ENCODE measurements around the gene CHCHD10.

DNA sequence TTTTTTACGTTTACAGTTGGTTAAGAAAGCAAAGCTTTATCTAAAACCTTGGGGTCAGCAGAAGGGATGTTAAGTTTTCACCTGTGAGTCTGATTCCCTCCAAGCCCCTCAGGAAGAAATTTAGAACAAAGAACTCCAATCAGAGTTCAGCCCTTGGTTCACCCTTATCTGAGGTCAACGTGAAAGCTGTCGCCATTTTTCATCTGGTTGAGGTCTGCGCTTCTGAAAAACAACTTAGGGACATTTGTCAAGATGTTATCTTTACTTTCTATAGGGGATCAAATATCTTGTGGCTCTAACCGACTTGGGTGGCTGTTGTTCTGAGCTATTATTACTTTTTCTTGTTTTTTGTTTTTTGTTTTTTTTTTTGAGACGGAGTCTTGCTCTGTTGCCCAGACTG, 46.9 kb downstream of the CHCHD10 start:
- TF ChIP-seq, protein P1, sequence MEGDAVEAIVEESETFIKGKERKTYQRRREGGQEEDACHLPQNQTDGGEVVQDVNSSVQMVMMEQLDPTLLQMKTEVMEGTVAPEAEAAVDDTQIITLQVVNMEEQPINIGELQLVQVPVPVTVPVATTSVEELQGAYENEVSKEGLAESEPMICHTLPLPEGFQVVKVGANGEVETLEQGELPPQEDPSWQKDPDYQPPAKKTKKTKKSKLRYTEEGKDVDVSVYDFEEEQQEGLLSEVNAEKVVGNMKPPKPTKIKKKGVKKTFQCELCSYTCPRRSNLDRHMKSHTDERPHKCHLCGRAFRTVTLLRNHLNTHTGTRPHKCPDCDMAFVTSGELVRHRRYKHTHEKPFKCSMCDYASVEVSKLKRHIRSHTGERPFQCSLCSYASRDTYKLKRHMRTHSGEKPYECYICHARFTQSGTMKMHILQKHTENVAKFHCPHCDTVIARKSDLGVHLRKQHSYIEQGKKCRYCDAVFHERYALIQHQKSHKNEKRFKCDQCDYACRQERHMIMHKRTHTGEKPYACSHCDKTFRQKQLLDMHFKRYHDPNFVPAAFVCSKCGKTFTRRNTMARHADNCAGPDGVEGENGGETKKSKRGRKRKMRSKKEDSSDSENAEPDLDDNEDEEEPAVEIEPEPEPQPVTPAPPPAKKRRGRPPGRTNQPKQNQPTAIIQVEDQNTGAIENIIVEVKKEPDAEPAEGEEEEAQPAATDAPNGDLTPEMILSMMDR (conservative IDR thresholded peaks at IDR 0.05; ENCODE audit: low read depth, low read length) = no peak
- TF ChIP-seq MXI1 (IDR thresholded peaks at IDR 0.05; ENCODE audit: borderline replicate concordance, low read depth, low read length) (no peak), RFX5 (IDR thresholded peaks at IDR 0.05; ENCODE audit: low read depth, low read length) (no peak), POLR2A (IDR thresholded peaks at IDR 0.05; ENCODE audit: low read depth, low read length) (no peak), RAD21 (IDR thresholded peaks at IDR 0.05; ENCODE audit: low read length) (no peak)

Data from IMR-90 (cell line).